ENCODE data around the gene CHMP6. TPM values are rescaled to one million over a fixed set of nuclear protein-coding genes. Genes with fewer than 3 reads are reported as not detected.
"Not testable (repeated sequence)": the region's sequence is repeated elsewhere in the genome, so short reads cannot be mapped to it uniquely, and the experiment has no call there.

CHMP6 gene
- total RNA-seq, 3 donors from 2014 or later, result 18.6 to 30.2 (median 27.7) TPM

GRCh38 chr17:81029859-81030258 is 38.2 kb downstream of the CHMP6 start:
- TF ChIP-seq POLR2A (IDR thresholded peaks at IDR 0.05) (no peak), CTCF (IDR thresholded peaks at IDR 0.05) (no peak), POLR2AphosphoS5 (IDR thresholded peaks at IDR 0.05) (no peak)
- H3K4me1 ChIP-seq, result peaks cover 4 to 5% of the 10 kb centered on the region in 2 donors
- no peak overlapping the region for H3K4me3 ChIP-seq
- peaks cover 0 to 24% of the 10 kb centered on the region in 2 donors for H3K27me3 ChIP-seq
- no peak for DNase-seq (ENCODE audit: low spot score in 2 of 2)
- intact Hi-C loops (cut with DNase I; ENCODE audit: low total_unique reads), result no loop called here
- no peaks in the 10 kb centered on the region for H3K9me3 ChIP-seq
- H3K36me3 ChIP-seq, result no peaks in the 10 kb centered on the region
- no peak overlapping the region for H3K27ac ChIP-seq

GRCh38 chr17:81030312-81030711 is 38.7 kb downstream of the CHMP6 start:
- H3K4me3 ChIP-seq; DNase-seq (ENCODE audit: low spot score in 2 of 2); intact Hi-C loops (cut with DNase I; ENCODE audit: low total_unique reads); H3K4me1 ChIP-seq; H3K36me3 ChIP-seq; H3K27ac ChIP-seq; H3K9me3 ChIP-seq: not testable (repeated sequence)
- H3K27me3 ChIP-seq, result peaks cover 0 to 24% of the 10 kb centered on the region in 2 donors

- no peak for DNase-seq (ENCODE audit: low spot score in 2 of 2)
- H3K4me3 ChIP-seq, result no peak overlapping the region
- H3K4me1 ChIP-seq, result peaks cover 4 to 5% of the 10 kb centered on the region in 2 donors
These were observed 39.3 kb downstream of the CHMP6 start for GRCh38 chr17:81030741-81031565.

GRCh38 chr17:81031566-81032550 is 40.2 kb downstream of the CHMP6 start:
- Histone ChIP-seq H3K27me3 (peaks cover 0 to 18% of the 10 kb centered on the region in 2 donors), H3K4me1 (peaks cover 4 to 5% of the 10 kb centered on the region in 2 donors), H3K27ac (no peak overlapping the region), H3K4me3 (no peak overlapping the region), H3K9me3 (no peaks in the 10 kb centered on the region), H3K36me3 (no peaks in the 10 kb centered on the region)
- TF ChIP-seq POLR2A (IDR thresholded peaks at IDR 0.05) (no peak), CTCF (IDR thresholded peaks at IDR 0.05) (no peak), POLR2AphosphoS5 (IDR thresholded peaks at IDR 0.05) (no peak)
- intact Hi-C loops (cut with DNase I; ENCODE audit: low total_unique reads), result no loop called here
- no peak for DNase-seq (ENCODE audit: low spot score in 2 of 2)

More at GRCh38 chr17:81030741-81031565, 39.3 kb downstream of the CHMP6 start:
- no peak overlapping the region for H3K27ac ChIP-seq
- TF ChIP-seq POLR2A (IDR thresholded peaks at IDR 0.05), result no peak
- no peak for TF ChIP-seq CTCF (IDR thresholded peaks at IDR 0.05)
- TF ChIP-seq POLR2AphosphoS5 (IDR thresholded peaks at IDR 0.05), result no peak
- H3K27me3 ChIP-seq, result peaks cover 0 to 22% of the 10 kb centered on the region in 2 donors
- H3K36me3 ChIP-seq, result no peaks in the 10 kb centered on the region
- intact Hi-C loops (cut with DNase I; ENCODE audit: low total_unique reads), result no loop called here
- no peaks in the 10 kb centered on the region for H3K9me3 ChIP-seq

GRCh38 chr17:81032641-81033480 is 41.2 kb downstream of the CHMP6 start:
- no peak for TF ChIP-seq CTCF (IDR thresholded peaks at IDR 0.05)
- no peak for TF ChIP-seq POLR2A (IDR thresholded peaks at IDR 0.05)
- TF ChIP-seq POLR2AphosphoS5 (IDR thresholded peaks at IDR 0.05), result no peak
- Histone ChIP-seq H3K36me3 (no peaks in the 10 kb centered on the region), H3K4me3 (peak overlapping the region in 1 of 3 donors; percentile 74), H3K27me3 (peaks cover 0 to 8% of the 10 kb centered on the region in 2 donors), H3K9me3 (no peaks in the 10 kb centered on the region), H3K27ac (no peak overlapping the region), H3K4me1 (peaks cover 4 to 8% of the 10 kb centered on the region in 2 donors)
- DNase-seq (ENCODE audit: low spot score in 2 of 2), result no peak
- intact Hi-C loops (cut with DNase I; ENCODE audit: low total_unique reads), result no loop called here

All from breast epithelium (tissue), 4 donors.